HTERT RPE-1 (cell line): ENCODE results near the gene TNS1.
"Not testable (repeated sequence)": the region's sequence is repeated elsewhere in the genome, so short reads cannot be mapped to it uniquely, and the experiment has no call there.

ENCODE experiments used
- in situ Hi-C: fragments of 300-500 bp; cut with MboI; formaldehyde crosslinking; loops from 4 replicates; pipeline ENCODE4 v1.14.3; 2020; ENCODE audit warnings: low sequenced_read_pairs

Gene TNS1

DNA sequence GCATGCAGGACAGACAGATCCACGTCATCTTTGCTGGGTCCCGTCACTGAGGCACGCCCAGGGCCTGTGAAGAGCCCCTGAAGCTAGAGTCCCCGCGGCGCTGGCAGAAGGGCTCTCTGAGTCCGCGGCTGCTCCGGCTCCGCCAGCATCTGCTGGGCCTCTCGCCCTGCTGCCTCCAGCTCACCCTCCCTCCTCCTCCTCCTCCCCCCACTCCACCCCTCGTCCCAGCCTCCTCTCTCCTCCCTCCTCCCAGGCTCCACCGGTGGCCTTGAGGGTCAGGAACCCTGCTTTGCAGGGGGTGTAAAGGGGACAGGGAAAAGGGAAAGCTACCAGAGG is at the start of gene TNS1:
TNS1 (minus strand) TSS at position 151 of the 336 bp plus-strand sequence; CDS start at position 28, 123 bp downstream.
- in situ Hi-C loops: no loop called here

- in situ Hi-C loops: no loop called here
These were observed 49.1 kb upstream of the TNS1 start for GRCh38 chr2:218051903-218052302.

DNA sequence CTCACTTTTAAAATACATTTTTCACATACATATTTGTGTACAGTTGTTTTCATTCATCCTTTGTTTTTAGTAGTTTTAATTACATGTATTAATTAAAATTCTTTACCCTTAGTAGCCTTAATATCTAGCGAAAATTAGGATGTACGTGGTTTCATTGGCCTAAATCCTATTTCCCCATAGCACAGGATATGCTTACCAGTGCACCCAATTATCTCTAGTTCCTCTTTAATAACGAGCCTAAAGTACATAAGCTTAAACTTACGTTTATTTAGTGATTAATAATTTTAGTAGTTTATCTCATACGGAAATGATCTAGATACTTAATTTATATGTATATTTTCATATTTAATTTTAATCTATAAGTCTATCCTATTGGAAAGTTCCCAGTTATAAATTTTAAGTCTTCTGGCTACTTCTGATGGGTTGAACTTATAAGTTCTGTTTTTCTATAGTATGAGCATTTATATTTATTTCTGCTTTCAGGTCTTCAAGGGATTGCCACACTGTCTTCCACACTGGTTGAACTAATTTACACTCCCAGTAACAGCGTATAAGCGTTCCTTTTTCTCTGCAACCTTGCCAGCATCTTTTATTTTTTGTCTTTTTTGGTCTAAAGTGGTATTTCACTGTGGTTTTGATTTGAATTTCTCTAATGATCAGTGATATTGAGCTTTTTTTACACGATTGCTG is 44.9 kb upstream of the TNS1 start:
- in situ Hi-C loops: no loop called here

GRCh38 chr2:218046238-218046637 is 43.4 kb upstream of the TNS1 start:
- in situ Hi-C loops: no loop called here

GRCh38 chr2:218044599-218044998 is 41.8 kb upstream of the TNS1 start:
- in situ Hi-C loops: not testable (repeated sequence)

DNA sequence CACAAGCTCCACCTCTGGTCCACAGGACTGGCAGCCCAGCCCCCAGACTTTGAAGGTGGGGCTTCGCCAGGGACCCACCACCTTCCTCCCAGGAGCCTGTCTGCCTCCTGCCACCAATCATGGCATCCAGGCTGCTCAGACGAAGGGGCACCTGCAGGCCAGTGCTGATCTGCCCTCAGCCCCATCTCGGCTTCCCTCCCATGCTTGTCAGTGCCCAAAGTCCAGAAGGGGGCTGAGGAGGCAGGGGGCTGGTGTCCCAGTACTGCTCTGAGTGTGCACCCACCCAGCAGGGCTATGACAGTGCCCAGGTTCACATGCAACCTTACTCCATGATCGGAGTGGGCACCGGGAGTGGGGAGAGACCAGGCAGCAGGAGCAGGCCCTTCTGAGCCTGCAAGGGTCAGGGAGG is 40.9 kb upstream of the TNS1 start:
- in situ Hi-C loops: no loop called here

DNA sequence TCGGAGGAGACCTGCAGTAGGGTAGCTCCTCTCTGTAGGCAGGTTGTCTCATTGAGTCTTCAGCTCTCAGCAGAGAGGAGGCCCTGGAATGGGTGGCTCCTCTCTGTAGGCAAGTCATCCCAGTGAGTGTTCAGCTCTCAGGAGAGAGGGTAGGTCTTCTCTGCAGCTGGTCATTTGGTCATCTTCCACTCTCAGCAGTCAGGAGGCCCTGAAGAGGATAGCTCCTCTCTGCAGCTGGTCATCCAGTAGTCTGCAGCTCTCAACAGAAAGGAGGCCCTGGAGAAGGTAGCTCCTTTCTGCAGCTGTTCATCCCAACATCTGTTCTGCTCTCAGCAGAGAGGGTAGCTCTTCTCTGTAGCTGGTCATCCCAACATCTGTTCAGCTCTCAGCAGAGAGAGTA is 40.3 kb upstream of the TNS1 start:
- in situ Hi-C loops: no loop called here

GRCh38 chr2:218041302-218042168 is 38.7 kb upstream of the TNS1 start:
- in situ Hi-C loops: no loop called here

DNA sequence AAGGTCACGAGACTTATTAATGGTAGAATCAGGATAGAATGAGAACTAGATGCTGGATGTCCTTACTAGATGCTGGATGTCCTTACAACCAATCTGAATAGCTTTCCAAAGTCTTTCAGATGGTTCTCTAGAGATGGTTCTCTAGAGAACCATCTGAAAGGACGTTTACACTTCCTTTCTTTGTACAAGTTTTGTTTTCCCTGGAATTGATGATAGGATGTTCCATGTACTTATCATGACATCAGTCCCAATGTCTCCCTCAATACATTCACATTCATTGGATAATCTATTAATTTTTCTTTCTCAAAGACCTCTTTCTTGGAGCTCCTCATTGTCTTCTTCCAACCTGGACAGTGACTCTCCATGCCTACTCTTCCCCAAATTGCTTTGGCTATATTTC is 38.1 kb upstream of the TNS1 start:
- in situ Hi-C loops: no loop called here

- in situ Hi-C loops: no loop called here
These were observed 36.4 kb upstream of the TNS1 start for GRCh38 chr2:218039171-218039570.

DNA sequence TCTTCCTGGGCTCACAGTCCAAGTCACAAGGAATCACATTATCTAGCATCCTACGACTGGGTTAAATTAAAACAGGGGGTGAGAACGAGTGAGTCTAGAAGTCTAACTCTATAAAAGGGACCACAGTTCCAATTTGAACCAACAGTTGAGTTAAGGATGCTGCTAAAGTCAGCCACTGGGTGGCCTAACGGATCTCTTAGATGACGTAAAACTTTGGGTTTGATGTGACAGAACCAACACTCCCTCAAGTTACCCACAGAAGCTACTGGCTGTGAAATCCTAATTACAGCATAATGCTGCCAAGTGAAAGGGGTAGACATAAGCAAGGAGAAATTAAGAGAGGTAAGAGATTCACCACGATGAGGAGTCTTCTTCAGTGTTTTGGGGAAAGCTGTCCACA is 33.6 kb upstream of the TNS1 start:
- in situ Hi-C loops: no loop called here

- in situ Hi-C loops: no loop called here
These were observed 32.8 kb upstream of the TNS1 start for GRCh38 chr2:218035463-218036100.

DNA sequence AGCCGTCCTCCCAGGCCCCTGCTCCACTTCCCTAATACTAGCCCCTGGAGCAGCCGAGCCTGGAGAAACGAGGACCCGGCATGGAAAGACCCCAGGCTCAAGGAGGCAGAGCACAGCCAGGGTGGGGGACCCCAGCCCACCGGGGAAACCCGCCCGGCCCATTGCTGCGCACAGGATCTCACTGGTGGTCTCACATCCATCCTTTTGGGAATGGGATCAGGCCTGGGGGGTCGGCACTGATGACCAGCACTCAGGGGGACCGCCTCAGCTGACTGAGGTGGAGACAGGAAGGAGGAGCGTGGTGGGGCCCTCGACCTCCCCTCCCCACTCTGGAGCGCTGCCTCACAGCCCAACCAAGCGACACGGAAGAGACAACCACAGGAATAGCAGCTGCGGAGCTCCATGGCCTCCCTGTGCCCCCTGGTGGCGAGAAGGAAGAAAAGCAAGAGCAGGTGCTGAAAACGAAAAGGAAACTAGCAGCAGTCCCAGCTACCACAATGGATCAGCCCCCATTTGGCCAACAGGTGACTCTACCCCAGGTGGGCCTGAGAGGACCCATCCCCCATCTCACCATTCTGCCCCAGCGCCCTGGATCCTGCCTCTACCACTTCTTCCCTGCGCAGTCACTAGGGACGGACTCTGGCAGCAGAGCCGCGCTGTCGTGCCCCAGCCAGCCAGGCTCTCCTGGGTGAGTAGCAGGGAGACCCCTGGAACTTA is 31.9 kb upstream of the TNS1 start:
- in situ Hi-C loops: not testable (repeated sequence)

DNA sequence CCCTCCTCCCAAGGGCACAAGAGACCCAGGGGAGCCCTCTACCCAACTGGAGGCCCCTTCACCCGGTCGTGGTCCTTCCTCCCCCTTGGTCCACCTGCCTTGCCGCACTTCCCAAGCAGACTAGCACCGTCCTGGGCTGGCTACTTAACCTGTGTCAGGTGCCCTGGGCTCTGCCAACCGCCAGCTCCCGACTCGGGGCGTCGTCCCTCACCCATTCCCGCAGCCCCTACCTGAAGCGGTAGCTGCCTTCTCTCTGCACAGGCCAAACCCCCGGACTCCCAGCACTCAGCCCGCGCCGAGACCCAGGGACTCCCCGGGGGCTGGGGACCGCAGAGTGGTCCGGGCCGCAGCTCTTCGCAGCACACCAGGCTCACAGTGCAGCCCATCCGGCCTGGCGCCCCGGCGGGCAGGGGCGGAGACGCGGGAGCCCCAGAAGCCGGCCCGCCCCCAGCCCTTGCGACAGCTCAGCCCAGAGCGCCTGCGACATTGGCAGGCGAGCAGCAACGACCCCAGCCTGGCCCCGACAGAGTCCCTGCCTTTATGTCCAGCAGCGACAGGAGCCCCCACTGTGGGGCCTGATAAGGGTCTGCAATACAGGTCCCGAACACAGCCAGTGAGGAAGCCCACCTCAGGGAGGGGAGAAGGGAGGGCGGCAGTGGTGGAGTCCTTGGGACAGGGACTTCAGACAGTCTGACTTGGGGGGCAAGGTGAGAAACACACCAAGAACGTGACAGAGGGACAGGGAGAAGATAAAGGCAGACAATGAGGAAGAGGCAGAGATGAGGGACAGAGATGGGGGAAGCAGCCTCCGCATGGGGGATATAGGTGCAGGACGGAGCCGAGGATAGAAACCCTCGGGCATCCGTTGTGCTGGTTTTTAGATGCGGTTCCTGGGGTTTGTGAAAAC is 31.0 kb upstream of the TNS1 start:
- in situ Hi-C loops: no loop called here

- in situ Hi-C loops: no loop called here
These were observed 30.4 kb upstream of the TNS1 start for GRCh38 chr2:218033208-218033589.

DNA sequence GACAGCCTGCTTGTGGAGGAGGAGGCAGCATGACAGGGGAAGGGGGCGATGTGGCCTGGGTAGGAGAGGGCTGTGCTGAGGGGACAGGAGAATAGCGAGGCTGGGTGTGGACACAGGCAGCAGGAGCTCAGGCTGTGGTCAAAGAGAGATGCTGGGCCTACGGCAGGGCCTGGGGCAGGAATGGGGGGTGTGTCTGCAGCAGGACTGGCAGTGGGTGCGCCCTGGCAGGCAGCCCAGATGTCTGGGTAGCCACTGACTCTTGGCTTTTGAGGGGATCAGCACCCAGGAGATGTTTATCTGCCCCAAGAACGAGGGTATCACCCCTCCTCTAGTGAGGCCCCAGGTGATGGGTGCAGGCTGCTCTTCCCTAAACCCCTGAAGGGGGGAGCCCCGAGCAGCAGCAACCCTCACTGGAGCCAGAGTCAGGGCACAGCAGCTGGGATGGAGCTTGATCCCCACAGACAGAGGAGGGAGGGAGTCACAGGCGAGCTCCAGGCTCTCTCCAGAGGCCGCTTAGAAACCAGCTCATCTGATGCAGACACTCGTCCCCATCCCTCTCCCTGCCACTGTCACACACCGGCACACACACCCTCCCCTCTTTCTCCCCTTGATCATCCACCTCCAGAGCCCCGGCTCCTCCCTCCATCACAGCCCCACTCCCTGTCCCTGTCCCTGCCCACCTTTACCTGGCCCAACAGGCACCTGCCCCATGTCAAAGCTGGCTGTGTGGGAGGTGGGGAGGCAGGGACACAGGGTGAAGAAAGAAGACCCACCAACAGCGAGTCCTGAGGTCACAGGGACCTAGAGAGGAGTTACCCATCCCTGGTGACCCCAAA is 29.8 kb upstream of the TNS1 start:
- in situ Hi-C loops: no loop called here

GRCh38 chr2:218031771-218032257 is 29.0 kb upstream of the TNS1 start:
- in situ Hi-C loops: no loop called here

- in situ Hi-C loops: no loop called here
These were observed 28.5 kb upstream of the TNS1 start for GRCh38 chr2:218031261-218031660.
